AG09319 (cell line): ENCODE results near the gene TLNRD1.
"Not testable (repeated sequence)": the region's sequence is repeated elsewhere in the genome, so short reads cannot be mapped to it uniquely, and the experiment has no call there.

Source experiments
- DNase-seq: peaks from one replicate; pipeline ENCODE4 v3.0.0-alpha.2; 2010; ENCODE audit warnings: low read depth; ENCODE audit errors: extremely low read depth
- TF ChIP-seq, protein P1 (sequence below): IDR thresholded peaks from 2 replicates; pipeline ENCODE4 v1.5.1; 2011; ENCODE audit warnings: low read depth, mild to moderate bottlenecking, inconsistent platforms, low read length, moderate library complexity

TLNRD1 gene

DNA sequence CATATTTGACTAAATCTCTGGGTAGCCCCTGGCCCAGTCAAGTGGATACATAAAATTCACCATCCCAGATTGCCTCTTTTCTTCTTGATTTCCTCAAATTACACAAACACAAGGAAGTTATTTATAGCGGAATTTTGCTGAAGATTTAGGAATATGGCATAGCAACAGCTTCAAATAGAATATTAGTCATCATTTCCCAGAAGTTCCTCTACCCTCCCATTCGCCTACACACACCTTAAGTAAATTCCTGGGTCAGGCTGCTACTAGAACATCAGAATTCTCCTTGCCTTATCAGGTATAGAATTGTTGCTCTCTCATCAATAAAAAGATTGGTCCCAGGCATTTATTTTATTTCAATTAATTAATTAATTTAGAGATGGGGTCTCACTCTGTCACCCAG, 42.7 kb upstream of the TLNRD1 start:
- DNase-seq = no peak
- TF ChIP-seq, protein P1, sequence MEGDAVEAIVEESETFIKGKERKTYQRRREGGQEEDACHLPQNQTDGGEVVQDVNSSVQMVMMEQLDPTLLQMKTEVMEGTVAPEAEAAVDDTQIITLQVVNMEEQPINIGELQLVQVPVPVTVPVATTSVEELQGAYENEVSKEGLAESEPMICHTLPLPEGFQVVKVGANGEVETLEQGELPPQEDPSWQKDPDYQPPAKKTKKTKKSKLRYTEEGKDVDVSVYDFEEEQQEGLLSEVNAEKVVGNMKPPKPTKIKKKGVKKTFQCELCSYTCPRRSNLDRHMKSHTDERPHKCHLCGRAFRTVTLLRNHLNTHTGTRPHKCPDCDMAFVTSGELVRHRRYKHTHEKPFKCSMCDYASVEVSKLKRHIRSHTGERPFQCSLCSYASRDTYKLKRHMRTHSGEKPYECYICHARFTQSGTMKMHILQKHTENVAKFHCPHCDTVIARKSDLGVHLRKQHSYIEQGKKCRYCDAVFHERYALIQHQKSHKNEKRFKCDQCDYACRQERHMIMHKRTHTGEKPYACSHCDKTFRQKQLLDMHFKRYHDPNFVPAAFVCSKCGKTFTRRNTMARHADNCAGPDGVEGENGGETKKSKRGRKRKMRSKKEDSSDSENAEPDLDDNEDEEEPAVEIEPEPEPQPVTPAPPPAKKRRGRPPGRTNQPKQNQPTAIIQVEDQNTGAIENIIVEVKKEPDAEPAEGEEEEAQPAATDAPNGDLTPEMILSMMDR = no peak

DNA sequence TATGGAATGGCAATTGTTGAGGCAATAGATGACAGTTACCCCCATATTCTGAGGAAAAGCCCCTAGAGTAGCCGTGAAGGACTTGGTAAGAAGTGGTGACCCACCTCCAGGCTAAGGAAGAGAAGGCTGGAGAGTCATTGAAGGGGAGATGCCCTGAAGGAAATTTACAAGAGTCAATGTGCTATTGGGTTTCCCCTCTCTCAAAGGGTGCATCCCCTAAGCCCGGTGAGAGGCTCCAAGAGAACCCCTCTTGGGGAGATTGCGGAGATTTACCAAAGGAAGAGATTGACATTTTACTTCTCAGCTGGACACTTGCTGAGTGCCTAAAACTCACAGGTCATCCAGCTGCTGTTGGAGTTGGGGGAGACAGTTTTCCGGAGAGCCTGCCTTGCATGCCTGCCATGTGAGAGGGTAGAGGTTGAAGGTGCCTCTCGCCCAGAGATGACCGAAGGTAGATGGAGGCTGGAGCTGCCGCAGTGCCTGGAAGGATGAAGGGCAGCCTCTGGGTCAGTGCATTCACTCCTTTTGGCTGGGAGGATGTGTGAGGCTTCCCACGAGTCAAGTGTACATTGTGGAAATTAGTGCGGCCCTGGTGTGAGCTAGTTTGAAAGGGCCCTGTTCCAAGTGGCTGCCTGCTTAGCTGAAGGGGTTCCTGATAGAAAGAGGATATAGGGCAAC, 41.8 kb upstream of the TLNRD1 start:
- no peak for DNase-seq
- TF ChIP-seq, protein P1 = no peak

DNA sequence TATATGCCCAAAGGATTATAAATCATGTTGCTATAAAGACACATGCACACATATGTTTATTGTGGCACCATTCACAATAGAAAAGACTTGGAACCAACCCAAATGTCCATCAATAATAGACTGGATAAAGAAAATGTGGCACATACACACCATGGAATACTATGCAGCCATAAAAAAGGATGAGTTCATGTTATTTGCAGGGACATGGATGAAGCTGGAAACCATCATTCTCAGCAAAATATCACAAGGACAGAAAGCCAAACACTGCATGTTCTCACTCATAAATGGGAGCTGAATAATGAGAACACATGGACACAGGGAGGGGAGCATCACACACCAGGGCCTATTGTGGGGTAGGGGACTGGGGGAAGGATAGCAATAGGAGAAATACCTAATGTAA, 35.3 kb upstream of the TLNRD1 start:
- not testable (repeated sequence) for DNase-seq

DNA sequence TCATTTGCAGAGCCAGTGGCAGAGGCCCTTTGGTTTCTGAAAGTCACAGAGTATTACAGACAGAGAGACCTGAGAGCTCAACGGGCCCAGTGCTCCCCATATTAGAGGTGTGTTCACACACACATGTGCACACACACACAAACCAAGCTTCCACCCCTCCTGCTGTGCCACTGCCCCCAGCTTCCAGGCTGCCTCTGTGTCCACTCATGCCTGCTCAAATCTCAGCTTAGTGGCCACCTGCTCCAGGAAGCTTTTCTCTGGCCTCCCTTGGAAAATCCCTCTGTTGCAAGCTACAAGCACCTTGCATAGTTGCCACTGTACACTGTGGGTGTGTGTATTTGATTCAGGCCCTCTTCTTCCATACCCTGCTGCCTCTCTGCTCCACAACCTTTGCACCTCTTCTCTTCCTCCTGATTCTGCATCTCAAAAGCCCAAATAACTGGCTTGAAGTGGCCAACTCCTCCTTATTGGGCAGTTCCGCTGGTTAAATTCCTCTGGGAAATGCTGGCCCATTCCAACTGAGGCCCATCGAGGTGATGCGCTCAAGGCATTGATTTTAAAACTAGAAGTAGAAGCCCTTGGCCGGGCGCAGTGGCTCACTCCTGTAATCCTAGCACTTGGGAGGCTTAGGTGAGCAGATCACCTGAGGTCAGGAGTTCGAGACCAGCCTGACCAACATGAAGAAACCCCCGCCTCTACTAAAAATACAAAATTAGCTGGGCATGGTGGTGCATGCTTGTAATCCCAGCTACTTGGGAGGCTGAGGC, 34.1 kb upstream of the TLNRD1 start:
- TF ChIP-seq, protein P1 = no peak
- DNase-seq = no peak

DNA sequence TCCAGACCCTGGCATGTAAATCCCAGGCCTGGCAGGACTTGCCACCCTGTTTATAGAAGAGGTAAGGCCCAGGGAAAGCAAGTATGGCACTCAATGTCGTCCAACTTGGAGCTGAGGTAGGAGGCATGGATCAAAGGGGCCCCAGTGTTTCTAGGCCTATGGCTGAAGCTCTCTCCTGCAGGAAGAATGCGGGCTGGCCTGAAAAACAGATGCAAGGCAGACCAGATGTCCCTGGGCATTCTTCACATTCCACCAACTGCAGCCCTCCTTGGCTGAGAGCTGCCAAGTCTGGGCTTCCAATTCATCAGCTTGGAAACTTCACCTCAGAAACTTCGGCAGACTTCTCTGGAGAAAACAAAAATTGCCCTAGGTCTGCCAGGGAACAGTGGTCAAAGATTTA, 33.3 kb upstream of the TLNRD1 start:
- TF ChIP-seq, protein P1 = no peak
- no peak for DNase-seq

DNA sequence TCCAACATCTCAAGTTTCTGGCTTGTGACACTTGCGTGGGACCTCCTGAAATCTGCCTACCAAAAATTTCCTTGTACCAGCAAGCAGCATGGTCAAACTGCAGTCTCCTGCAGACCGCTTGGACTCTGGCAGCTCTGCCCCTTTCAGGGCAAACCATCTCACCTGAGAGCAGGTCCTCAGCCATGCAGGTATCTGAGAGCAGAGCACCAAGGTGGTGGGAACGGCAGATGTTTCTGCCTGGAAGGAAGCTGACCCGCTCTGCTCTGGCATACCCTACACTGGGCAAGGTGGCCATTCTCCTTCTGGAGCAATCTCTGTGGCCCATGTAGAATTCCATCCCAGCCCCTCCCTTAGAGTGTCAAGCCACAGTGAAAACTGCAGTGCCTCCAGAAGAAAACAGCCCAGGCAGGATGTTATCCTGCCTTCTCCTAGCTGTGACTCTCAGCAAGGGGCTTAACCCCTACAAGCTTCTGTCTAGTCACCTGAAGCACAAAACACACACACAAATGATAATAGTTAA, 32.7 kb upstream of the TLNRD1 start:
- no peak for DNase-seq
- TF ChIP-seq, protein P1 = no peak

DNA sequence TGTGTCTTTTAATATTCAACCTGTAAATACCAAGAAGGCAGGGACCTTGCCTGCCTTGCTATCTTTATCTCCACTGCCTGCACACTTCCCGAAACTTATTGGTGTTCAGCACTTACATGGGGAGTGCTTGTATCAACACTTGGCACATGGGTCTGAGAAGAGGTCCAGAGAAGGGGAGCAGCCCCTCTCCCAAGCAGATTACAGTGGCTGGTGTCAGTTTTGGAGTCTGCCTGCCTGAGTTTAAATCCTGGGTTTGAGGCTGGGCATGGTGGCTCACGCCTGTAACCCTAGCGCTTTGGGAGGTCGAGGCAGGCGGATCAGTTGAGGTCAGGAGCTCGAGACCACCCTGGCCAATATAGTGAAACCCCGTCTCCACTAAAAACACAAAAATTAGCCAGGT, 31.4 kb upstream of the TLNRD1 start:
- DNase-seq = no peak
- TF ChIP-seq, protein P1 = no peak
